EH (cell line): ENCODE results near the gene PIGQ.

Experiments
- DNase-seq: peaks from one replicate; pipeline ENCODE4 v3.0.0-alpha.2; 2015; ENCODE audit warnings: low read depth

Gene PIGQ

DNA sequence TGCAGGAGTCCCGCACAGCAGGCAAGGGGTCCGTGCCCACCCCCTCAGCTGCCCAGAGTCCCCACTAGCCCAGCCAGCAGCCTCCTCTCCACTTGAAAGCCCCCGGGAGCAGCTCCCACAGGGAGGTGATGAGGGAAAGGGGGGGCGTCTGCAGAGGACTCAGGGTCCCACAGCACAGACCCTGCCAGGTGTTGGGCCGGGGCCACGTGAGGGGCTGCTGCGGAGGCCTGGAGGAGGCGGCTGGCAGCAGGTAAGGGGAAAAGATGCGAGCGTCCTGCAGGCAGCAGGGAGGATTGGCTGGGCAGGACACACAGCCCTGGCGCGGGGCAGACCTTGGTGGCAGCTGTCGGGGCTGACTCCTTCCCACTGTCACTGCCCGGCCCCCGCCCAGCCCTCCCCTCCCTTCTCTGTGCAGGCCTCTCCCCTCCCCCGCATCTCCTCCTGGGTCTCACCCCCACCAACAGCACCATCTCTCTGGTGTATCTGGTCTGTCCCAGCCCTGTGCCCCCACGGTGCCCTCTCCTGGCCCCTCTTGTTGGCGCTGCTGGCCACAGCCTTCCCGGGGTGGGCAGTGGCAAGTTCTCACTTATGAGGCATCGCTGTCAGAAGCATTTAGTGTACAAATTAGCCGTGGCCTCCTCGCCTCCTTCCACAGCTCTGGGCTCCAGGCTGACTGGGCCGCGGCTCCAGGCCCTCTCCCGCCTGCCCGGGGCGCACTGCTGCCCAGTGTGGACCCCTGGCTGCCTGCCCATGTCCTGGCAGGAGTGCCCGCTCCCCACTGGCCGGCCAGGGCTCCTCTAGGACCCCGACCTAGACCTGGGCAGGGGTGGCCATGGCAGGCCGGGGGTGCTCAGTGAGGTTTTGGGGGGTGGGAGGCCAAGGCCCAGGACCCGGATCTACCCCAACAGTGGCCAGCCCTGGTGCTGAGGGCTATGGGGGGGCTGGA, 14.0 kb upstream of the PIGQ start:
- DNase-seq = peak; percentile 26

DNA sequence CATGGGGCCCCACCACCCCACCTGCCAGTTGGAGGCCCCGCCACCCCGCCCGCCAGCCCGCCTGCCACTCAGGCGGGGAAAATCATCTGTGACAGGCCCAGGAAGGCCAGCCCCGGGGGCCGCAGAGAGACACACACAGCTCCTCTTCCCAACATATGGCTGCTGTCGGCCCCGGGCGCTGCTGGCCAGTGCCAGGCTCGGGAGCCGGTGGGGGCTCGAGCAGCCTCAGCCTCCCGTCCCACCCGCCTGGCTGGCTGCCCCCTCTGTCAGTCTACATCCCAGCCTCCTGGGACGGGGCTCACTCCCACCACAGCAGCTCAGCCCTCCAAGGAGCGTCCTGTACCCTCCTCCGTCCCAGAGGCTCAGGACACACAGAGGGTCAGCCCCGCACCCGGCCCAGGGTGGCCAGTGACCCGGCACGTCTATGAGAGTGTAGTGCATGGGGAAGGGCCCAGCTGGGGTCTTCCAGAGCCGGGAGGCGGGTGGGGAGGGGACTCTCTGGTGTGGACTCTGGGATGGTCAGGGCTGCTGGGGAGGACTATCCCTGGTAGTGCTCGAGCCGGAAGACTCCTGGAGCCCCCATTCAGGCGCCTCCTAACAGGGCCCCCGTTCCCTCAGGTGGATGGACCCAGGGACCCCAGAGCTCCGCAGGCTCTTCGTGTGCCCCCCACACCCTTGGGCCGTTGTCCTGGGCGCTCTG, 13.1 kb upstream of the PIGQ start:
- no peak for DNase-seq

DNA sequence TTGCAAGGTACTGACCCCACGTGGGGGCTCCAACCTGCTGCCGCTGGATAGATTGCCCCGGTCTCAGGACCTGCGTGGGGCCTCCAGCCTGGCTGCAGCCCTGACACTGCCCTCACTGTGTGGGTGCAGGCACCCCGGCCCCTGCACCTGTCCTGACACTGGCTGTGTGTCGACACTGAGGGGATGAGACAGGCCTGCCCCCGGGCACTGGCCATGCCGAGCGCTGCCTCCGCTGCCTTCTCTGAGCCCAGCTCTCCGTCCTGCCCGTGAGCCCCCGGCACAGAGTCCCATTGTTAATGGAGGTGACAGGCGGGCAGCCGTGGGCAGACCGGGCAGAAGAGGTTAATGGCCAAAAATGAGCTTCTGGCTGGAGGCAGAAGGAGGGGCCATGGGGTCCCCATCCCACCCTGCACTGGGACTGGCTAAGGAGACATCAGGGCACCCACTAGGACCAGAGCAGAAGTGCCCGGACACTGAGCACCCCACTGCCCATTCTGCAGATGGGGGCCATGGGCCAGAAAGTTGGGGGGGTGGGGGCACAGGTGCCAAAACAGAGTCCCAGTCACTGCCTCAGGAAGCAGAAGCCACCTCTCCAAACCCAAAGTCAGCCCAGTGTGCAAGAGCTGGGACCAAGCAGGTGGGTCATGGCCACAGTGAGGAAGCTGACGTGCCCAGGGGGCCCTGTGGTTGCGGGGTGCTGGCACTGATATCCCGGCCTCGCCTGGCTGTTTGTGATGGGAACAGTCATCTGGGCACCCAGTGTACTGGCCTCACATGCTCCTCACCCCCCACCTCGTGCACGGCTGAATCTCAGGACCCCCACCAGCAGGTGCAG, 12.1 kb upstream of the PIGQ start:
- DNase-seq = no peak

DNA sequence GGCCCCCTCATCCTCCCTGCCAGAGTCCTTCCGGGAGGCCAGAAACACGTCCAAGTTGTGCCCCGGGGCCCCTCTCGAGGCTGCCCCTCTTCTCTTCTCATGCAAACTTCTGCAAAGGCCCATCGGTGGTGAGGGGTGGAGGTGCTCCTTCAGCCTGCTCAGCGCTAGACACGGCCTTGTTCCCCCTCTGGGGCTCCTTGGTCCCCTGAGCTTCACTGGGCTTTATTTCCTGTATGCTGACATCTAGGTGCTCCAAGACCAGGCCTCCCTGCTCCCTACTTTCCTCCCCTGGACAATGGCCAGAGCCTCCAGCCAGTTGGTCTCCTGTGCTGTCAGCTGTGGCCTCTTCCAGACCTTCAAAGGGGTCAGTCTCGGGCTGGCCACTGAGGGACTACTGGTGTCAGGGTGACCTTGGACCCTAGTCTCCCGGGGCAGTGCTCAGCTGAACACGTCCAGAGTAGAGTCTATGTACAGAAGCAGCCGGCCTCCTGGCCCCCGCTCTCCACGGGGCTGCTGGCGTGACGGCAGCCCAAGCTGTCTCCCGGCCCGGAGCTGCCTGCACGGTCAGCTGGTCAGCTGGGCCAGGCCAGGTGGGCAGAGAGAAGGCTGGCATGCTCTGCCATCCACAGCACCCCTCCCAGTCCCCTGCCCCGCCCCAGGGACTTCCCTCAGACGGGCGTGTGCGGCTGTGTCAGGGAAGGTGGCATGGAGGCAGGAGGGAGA, 11.3 kb upstream of the PIGQ start:
- DNase-seq = no peak

DNA sequence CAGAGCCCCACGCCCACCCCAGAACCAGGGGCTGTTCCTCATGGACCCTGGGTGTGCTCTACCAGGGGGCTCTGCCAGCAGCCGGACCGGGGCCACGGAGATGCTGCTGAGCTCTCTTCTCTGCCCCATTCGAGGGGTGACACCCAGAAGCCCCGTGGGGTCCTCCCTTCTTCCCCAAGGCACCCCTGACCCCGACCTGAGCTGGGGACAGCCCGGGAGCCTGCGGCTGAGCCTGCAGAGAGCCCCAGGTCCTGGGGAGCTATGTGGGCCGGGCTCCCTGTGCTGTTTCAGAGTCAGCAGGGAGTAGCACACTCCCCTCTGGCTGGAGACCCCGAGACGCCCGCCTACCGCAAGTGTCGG, 10.8 kb upstream of the PIGQ start:
- DNase-seq = no peak

DNA sequence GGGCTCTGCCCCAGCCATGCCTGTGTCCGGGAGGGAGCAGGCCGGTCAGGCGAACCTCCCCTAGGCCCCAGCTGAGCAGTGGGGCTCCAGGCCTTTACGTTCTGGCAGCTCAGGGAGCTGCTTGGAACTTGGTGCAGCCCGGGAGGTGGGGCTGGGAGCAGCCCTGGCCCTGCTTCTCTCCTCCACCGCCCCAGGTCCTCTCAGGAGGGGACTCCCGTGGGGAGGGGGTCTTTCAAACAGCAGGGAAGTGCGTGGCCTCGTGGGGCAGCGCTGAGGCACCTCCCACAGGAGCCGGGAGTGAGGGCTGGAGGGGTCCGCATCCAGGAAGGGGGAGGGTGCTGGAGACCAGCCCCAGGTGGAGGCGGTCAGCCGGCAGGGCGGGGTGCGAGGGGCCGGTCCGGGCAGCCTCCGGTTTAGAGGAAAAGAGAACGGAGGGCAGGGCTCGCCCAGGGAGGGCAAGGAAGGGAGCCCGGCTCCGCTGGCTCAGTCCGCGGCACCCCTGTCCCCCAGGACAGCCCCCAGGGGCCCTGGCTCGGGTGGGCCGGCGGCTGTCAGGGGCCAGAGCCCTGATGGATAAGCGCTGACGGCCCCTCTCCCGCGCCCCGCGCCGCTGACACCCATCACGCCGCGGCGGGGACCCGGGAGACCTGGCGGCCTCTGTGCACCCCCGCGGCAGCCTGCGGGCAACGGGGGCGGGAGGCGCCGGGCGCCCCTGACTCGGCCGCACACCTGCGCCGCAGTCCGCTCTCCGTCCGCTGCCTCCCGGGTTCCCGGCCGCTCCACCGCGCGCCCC, 10.2 kb upstream of the PIGQ start:
- no peak for DNase-seq

DNA sequence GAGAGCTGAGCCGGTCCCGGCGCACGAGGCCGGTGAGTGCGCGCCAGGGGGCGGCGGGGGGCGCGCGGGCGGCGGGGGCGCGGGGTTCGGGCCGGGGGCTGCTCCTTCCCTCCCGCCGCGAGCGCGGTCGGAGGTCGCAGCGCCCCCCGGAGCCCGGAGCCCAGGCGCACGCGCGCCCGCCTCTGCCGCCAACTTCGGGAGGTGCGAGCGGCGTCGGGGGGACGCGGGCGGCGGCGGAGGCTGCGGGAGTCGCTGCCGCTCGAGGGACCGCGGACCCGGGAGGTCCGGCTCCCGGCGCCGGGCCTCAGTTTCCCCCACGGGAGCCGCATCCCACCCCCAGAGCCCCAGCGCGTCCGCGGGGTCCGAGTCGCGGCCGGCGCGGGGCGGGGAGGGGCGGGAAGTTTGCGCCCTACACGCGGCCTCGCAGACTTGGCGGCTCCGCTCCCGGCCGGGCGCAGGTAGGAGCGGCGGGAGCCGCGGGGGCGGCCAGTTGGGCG, 9.5 kb upstream of the PIGQ start, which contains the start of gene PRR35:
Gene PRR35, plus strand, starts transcription at position 191 of the 497 bp plus-strand sequence. CDS start 2,901 bp downstream, outside the sequence.
- no peak for DNase-seq

DNA sequence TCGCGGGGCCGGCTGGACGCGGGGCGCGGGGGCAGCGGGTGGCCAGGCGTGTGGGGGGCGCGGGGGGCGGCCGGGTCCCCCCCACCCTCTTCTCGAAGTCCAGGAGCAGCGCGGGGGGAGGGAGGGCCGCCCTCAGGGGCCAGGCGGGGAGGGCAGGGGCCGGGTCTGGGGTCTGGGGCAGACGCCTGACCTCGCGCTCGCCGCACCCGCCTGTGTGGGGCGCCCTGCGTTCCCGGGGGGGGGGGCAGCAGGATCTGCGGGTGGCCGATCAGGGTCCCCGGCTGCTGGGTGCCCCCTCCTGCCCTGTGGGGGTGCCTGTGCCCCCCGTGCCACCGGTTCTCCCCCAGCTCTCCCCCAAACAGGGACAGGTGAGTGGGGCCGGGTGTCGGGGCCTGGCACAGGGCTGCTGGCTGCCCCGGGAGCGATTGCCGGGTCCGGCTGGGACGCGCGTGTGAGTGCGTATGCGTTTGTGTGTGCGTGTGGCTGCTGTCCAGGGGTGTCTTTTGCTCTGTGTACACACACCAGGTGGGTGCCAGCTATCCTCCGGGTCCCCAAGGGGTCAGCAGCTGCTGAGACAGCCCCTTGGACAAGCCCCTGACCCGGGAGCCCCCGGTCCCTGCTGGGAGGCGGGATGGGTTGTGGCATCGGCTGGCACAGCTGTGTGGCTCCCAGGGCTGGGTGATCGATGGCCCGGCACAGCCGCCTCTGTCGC, 8.9 kb upstream of the PIGQ start:
- DNase-seq = no peak

DNA sequence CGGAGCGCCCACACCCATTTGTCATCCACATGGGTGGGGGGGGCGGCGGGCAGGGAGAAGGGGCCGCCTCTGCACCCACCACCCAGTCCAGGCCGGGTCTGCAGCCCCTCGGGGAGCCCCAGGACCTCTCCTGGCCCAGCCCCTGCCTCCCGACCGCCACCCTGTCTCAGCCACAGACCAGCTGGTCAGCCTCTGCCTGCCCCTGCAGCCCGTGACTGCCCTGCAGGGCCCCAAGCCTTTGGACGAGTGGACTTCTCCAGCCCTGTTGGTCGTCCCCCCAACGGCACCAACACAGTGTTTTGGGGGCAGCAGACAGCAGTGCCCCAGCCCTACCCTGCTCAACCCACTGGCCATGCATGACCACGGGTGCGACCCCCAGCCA, 8.4 kb upstream of the PIGQ start:
- no peak for DNase-seq

DNA sequence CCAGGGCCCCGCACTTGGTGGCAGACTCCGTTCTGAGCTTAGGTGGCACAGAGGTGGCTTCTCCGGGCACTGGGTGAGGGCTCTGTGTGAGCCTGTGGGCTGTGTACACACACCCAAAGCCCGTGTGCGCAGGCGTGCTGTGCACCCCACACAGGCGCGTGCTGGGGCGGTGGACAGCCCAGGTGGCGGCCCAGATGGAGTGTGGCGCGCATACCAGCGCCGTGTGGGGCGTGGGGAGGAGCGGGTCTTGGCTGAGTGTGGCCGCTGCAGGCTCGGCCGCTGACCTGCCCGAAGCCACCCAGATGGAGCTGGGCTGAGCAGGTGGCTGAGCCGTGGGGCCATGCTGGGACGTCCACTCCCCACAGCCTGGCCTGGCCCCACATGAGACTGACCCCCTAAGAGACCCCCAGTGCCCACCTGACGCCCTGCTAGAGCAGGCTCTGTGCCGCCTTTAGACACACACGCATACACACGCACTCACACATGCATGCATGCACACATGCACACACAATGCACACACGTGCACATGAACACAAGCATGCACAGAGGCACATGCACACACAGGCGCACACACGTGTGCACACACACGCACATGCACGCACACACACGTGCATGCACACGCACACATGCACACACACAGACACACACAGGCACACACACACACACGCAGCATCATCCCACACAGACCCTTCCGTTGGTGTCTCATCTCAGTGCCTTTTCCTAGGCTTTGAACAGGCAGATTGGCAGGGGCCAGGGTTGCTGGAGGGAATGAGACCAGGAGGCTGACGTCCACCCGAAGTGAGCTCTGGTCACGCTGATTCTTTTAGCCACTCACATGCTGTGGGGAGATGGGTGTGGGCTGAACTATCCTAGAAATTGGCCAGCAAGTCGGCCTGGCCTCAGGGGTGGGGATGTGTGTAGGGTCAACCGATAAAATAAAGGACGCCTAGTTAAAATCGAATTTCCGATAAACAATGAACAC, 7.5 kb upstream of the PIGQ start:
- DNase-seq = no peak

DNA sequence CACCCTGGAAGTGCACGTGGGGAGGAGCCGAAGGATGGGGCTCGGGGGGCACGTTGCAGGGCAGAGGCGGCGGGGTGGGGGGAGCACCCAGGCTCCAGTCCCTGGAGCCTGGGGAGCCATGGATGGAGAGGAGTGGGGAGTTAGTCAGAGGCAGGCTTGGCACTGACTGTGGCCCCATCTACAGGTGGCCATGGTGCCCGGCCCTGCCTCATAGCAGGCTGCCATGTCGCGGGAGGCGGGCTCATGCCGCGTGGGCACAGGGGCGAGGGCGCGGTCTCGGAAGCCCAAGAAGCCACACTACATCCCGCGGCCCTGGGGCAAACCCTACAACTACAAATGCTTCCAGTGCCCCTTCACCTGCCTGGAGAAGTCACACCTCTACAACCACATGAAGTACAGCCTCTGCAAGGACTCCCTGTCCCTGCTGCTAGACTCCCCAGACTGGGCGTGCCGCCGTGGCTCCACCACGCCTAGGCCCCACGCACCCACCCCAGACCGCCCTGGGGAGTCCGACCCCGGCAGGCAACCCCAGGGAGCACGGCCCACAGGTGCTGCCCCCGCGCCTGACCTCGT, 6.6 kb upstream of the PIGQ start:
- DNase-seq = no peak

DNA sequence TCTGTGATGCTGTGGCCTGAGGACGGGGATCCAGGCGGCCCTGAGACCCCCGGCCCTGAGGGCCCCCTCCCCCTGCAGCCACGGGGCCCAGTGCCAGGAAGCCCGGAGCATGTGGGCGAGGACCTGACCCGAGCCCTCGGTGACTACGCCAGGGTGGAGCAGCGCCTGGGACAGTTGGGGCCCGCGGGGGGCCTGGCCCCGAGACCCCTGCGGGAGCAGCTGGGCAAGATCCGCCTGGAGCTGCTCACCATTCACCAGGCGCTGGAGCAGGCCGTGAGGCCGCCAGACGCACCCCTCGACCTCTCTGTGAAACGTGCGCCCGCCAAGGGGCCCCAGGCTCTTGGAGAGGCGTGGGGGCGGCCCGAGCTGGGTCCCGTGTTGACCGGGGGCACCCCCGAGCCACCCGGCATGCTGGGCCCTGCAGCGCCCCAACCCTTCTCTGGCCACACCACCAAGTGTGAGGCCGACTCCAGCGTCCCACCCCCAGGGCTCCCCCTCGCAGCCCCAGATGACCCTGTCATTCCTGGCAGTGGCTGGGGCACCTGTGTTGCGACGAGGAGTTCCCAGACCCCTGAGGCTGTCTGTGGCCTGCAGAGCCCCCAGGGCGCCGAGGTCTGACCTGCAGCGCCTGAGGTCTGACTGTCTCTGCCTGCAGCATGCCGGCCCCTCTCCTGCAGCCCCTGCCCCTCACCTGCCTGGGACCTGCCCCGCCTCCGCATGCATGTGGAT, 4.9 kb upstream of the PIGQ start:
- no peak for DNase-seq

DNA sequence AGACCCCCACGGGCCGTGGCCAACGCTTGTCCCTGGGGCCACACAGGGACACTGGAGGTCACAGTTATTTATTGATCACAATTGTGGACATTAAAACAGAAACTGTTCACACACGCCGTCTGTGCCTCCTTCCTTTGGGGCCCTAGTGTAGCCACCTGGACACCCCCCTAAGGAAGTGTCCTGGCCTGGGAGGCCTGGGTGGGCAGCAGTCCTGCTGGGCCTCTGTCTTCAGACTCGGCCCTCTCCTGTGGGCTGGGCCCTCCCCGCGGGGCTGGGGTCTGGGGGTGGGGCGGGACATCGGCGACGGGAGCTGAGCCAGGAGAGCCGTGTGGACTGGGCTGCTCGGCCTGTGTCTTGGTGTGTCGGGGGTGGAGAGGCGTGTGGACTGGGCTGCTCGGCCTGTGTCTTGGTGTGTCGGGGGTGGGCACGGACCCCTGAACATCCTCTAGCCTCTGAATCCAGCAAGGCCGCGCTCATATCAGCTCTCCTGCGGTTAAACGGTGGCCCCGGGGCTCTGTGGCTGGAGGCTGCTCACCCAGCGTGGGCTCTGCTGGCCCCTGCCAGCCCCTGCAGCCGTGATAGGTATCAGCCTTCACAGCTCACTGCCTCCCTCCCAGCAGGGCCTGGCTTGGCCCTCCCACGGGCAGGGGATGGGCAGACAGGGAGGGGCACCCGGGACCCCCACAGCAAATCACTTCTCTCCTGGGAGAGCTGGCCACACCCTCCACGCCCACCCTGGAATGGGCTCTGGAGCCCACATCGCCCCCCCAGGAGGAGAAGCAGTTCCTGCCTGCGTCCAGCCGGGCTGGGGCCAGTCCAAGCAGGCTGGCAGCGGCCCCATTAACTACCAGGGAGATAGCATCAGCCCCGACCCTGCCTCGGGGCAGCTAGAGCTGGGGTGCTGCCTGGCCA, 4.1 kb upstream of the PIGQ start:
- DNase-seq = peak; percentile 32

DNA sequence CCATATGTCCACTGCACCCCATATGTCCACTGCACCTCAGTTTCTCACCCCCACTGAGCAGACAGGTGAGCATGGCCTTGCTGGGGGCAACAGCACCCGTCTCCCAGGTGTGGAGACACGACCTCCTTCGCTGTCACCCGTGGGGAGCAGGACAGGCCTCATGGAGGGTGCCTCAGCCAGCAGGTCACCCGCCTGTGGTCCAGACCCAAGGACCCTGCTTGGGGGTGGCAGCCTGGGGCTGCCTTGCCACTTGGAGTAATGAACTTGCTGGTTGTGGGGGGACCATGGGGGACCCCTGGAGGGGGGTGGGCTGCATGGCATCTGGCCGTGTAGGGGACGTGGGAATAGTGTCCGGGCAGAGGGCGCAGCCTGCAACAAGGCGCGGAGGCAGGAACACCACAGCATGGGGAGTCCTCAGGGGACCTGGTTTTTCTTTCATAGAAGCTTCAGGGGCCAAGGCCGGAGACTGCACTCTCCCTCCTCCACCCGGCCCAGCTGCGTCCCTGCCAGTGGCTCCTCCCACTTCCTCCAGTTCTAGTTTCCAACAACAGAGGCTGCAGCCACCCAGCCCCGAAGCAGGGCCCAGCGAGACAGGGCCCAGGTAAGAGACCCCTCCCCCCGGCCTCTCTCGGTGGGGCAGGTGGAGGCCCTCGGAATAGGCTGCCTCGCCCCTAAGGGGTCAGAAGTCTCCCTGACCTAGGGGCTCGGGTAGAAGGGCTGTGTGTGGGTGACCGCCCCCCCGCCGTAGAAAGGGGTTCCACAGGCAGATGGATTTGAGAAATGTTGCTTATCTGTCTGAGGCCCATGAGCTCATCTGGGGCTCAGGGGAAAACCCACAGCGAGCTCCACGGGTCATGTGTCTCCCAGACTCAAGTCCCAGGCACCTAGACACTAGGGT, 3.0 kb upstream of the PIGQ start, which contains the start of gene NHLRC4:
Gene NHLRC4, plus strand, starts transcription at position 531 of the 898 bp plus-strand sequence. CDS start 1,043 bp downstream, outside the sequence.
- peak; percentile 61 for DNase-seq
